H1 (cell line): ENCODE results near the gene LAMA4. TPM values are rescaled to one million over a fixed set of nuclear protein-coding genes. Genes with fewer than 3 reads are reported as not detected.

Source experiments
- CTCF ChIA-PET: fragments of 300-600 bp; sonication (Branson Sonifier 250); formaldehyde crosslinking; loops from one replicate; lab custom pipeline; 2021; ENCODE audit not compliant: partially characterized antibody; lab: Charles Lee
- POLR2A ChIA-PET: fragments of 300-600 bp; sonication (Branson Sonifier 250); formaldehyde crosslinking; loops from one replicate; lab custom pipeline; 2021; ENCODE audit warnings: inconsistent platforms; ENCODE audit not compliant: partially characterized antibody; lab: Charles Lee
- DNase-seq, 2 experiments: peaks; one replicate each; pipeline versions ENCODE4 v3.0.0 to v3.0.0-alpha.2; 2010 to 2022; ENCODE audit warnings: low spot score in 2 of 2, low read depth in 1 of 2, mixed read lengths in 1 of 2
- FAIRE-seq: peaks from 2 replicates; lab custom pipeline; 2011; peaks lifted over from hg19 to GRCh38; lab: Jason Lieb, UNC
- H2AFZ ChIP-seq: 2 replicates; pipeline ENCODE4 v1.8.1; 2012; ENCODE audit warnings: low read length, inconsistent platforms
- H2AK5ac ChIP-seq: 2 replicates; pipeline ENCODE4 v1.6.1; 2013; ENCODE audit warnings: low read depth, low read length
- H2BK120ac ChIP-seq: replicated peaks from 2 replicates; pipeline ENCODE3; 2013; ENCODE audit warnings: low read depth, low read length, inconsistent platforms
- H2BK12ac ChIP-seq: 2 replicates; pipeline ENCODE4 v1.6.1; 2013; ENCODE audit warnings: low read depth, low read length
- H2BK15ac ChIP-seq: 2 replicates; pipeline ENCODE4 v1.6.1; 2013; ENCODE audit warnings: low read length
- H2BK20ac ChIP-seq: 2 replicates; pipeline ENCODE4 v1.6.1; 2013; ENCODE audit warnings: low read length
- H2BK5ac ChIP-seq: 2 replicates; pipeline ENCODE4 v1.6.1; 2013; ENCODE audit warnings: low read depth, low read length
- H3K14ac ChIP-seq: 2 replicates; pipeline ENCODE4 v1.6.1; 2013; ENCODE audit warnings: inconsistent platforms; ENCODE audit not compliant: insufficient read length
- H3K18ac ChIP-seq: 2 replicates; pipeline ENCODE4 v1.6.1; 2013; ENCODE audit warnings: low read length; ENCODE audit errors: extremely low read depth
- H3K23ac ChIP-seq: 2 replicates; pipeline ENCODE4 v1.6.1; 2013; ENCODE audit warnings: inconsistent platforms; ENCODE audit not compliant: insufficient read length
- H3K23me2 ChIP-seq: 2 replicates; pipeline ENCODE4 v1.6.1; 2013; ENCODE audit warnings: low read depth, low read length
- H3K27ac ChIP-seq: 2 replicates; pipeline ENCODE4 v1.6.1; 2011; ENCODE audit warnings: low read depth, low read length, inconsistent platforms
- H3K27me3 ChIP-seq, 4 experiments: replicated peaks in 1 of 4; 1 replicate in 1 of 4; 2 replicates in 3 of 4; pipeline versions ENCODE4 v1.6.1 to v1.8.1; 2011 to 2013; ENCODE audit warnings: low read length in 3 of 4, mild to moderate bottlenecking in 3 of 4, inconsistent platforms in 2 of 4, mixed read lengths in 2 of 4, moderate library complexity in 1 of 4; ENCODE audit not compliant: control insufficient read depth in 3 of 4, insufficient read depth in 3 of 4; ENCODE audit errors: extremely low read depth in 1 of 4
- H3K36me3 ChIP-seq, 4 experiments: 2 replicates each; pipeline versions ENCODE4 v1.6.1 to v1.8.1; 2011 to 2013; ENCODE audit warnings: mild to moderate bottlenecking in 4 of 4, low read length in 3 of 4, moderate library complexity in 2 of 4, control low read depth in 1 of 4, inconsistent platforms in 1 of 4; ENCODE audit not compliant: insufficient read depth in 4 of 4, control insufficient read depth in 2 of 4
- H3K4ac ChIP-seq: replicated peaks from 2 replicates; pipeline ENCODE3; 2013; ENCODE audit warnings: low read length, low read depth, mixed read lengths, inconsistent platforms; ENCODE audit not compliant: insufficient read length
- H3K4me1 ChIP-seq, 4 experiments: replicated peaks in 1 of 4; 1 replicate in 1 of 4; 2 replicates in 3 of 4; pipeline versions ENCODE4 v1.6.1 to v1.8.1; 2011 to 2013; ENCODE audit warnings: low read length in 3 of 4, inconsistent platforms in 2 of 4, mixed read lengths in 1 of 4; ENCODE audit not compliant: insufficient read depth in 4 of 4, control insufficient read depth in 3 of 4
- H3K4me2 ChIP-seq, 2 experiments: 2 replicates each; pipeline versions ENCODE4 v1.6.1 to v1.8.1; 2011 to 2013; ENCODE audit warnings: low read depth in 2 of 2, low read length in 2 of 2, control low read depth in 1 of 2, inconsistent platforms in 1 of 2, mild to moderate bottlenecking in 1 of 2; ENCODE audit not compliant: insufficient read depth in 1 of 2
- H3K4me3 ChIP-seq, 4 experiments: fragments of 200-600, 300-600 bp in 1 of 4; sonication (generic), shearing (Covaris generic), sonication (Bioruptor Twin) in 1 of 4; 2 replicates each; pipeline versions ENCODE4 v1.5.1 to v1.8.1; 2011 to 2016; ENCODE audit warnings: low read length in 4 of 4, low read depth in 3 of 4, control low read depth in 2 of 4, inconsistent platforms in 2 of 4, mild to moderate bottlenecking in 2 of 4, mixed read lengths in 1 of 4, moderate library complexity in 1 of 4; ENCODE audit not compliant: insufficient read depth in 2 of 4; ENCODE audit errors: extremely low read depth in 1 of 4
- H3K56ac ChIP-seq: replicated peaks from 2 replicates; pipeline ENCODE3; 2013; ENCODE audit warnings: low read depth, mild to moderate bottlenecking, mixed read lengths, low read length, inconsistent platforms; ENCODE audit not compliant: insufficient read length
- H3K79me1 ChIP-seq: 2 replicates; pipeline ENCODE4 v1.6.1; 2013; ENCODE audit warnings: low read depth, low read length, control low read depth
- H3K79me2 ChIP-seq, 2 experiments: 2 replicates each; pipeline versions ENCODE4 v1.6.1 to v1.8.1; 2012 to 2013; ENCODE audit warnings: low read length in 2 of 2, mild to moderate bottlenecking in 2 of 2, inconsistent platforms in 1 of 2; ENCODE audit not compliant: insufficient read depth in 2 of 2, control insufficient read depth in 1 of 2
- H3K9ac ChIP-seq, 4 experiments: replicated peaks in 1 of 4; 1 replicate in 1 of 4; 2 replicates in 3 of 4; pipeline versions ENCODE4 v1.6.1 to v1.8.1; 2011 to 2013; ENCODE audit warnings: low read depth in 3 of 4, low read length in 3 of 4, control low read depth in 2 of 4, mild to moderate bottlenecking in 2 of 4, moderate library complexity in 2 of 4, inconsistent platforms in 1 of 4; ENCODE audit errors: extremely low read depth in 1 of 4
- H3K9me3 ChIP-seq, 2 experiments: 2 replicates each; pipeline versions ENCODE4 v1.6.1 to v1.8.1; 2012 to 2013; ENCODE audit warnings: mild to moderate bottlenecking in 2 of 2, moderate library complexity in 2 of 2, control low read depth in 1 of 2, inconsistent platforms in 1 of 2, low read depth in 1 of 2, low read length in 1 of 2, mixed read lengths in 1 of 2; ENCODE audit not compliant: insufficient read depth in 2 of 2
- H4K20me1 ChIP-seq, 2 experiments: replicated peaks in 1 of 2; 2 replicates each; pipeline versions ENCODE3 to v1.8.1; 2011 to 2013; ENCODE audit warnings: inconsistent platforms in 2 of 2, low read length in 2 of 2, mild to moderate bottlenecking in 1 of 2; ENCODE audit not compliant: insufficient read depth in 2 of 2, control insufficient read depth in 1 of 2
- H4K5ac ChIP-seq: 2 replicates; pipeline ENCODE4 v1.6.1; 2013; ENCODE audit warnings: low read length, low read depth, mixed read lengths, inconsistent platforms; ENCODE audit not compliant: insufficient read length
- H4K8ac ChIP-seq: 2 replicates; pipeline ENCODE4 v1.8.0; 2013; ENCODE audit warnings: mild to moderate bottlenecking, moderate library complexity, low read length, inconsistent platforms; ENCODE audit not compliant: insufficient read depth; ENCODE audit errors: extremely low read depth
- H4K91ac ChIP-seq: replicated peaks from 2 replicates; pipeline ENCODE3; 2013; ENCODE audit warnings: low read length, mixed read lengths, inconsistent platforms; ENCODE audit not compliant: insufficient read length
- BACH1 ChIP-seq: IDR thresholded peaks from 2 replicates; pipeline ENCODE4 v1.6.1; 2012; ENCODE audit warnings: low read length, improper control_type of control experiment
- CHD2 ChIP-seq: IDR thresholded peaks from 2 replicates; pipeline ENCODE4 v1.6.1; 2012; ENCODE audit warnings: low read length, improper control_type of control experiment
- EP300 ChIP-seq, 2 experiments: IDR thresholded peaks; 1 replicate in 1 of 2; 2 replicates in 1 of 2; pipeline ENCODE4 v1.6.1; 2011 to 2012; ENCODE audit warnings: low read depth in 2 of 2, low read length in 2 of 2, mild to moderate bottlenecking in 2 of 2, borderline replicate concordance in 1 of 2, inconsistent platforms in 1 of 2, moderate library complexity in 1 of 2
- NRF1 ChIP-seq: IDR thresholded peaks from 2 replicates; pipeline ENCODE4 v1.6.1; 2011; ENCODE audit warnings: mild to moderate bottlenecking, low read depth, low read length, improper control_type of control experiment
- POLR2AphosphoS5 ChIP-seq: IDR thresholded peaks from 2 replicates; pipeline ENCODE4 v1.6.1; 2011; ENCODE audit warnings: low read depth, low read length
- SIN3A ChIP-seq, 2 experiments: IDR thresholded peaks in 1 of 2; conservative IDR thresholded peaks in 1 of 2; 2 replicates each; pipeline ENCODE4 v1.6.1; 2011 to 2012; ENCODE audit warnings: low read length in 2 of 2, improper control_type of control experiment in 1 of 2, low read depth in 1 of 2, mild to moderate bottlenecking in 1 of 2
- WGBS, 2 experiments: shearing (Covaris generic) in 1 of 2; methylation state at CpG; one replicate each; pipeline versions ENCODE4 v1.1.6 to v1.1.7; 2013 to 2015; ENCODE audit warnings: low lambda C conversion rate in 2 of 2, mixed read lengths in 2 of 2, inconsistent platforms in 1 of 2, low coverage in 1 of 2, missing lambda C conversion rate in 1 of 2; ENCODE audit not compliant: insufficient replicate concordance in 2 of 2, insufficient coverage in 1 of 2, insufficient read length in 1 of 2; ENCODE audit errors: extremely low coverage in 1 of 2, missing lambda C conversion rate in 1 of 2; 5-methylcytosine and 5-hydroxymethylcytosine counted together
- polyA plus RNA-seq, 7 experiments: library from polyadenylated mRNA; depleted of rRNA in 3 of 7; stranded (reverse) in 5 of 7; unstranded in 2 of 7; fragments of >200 nt in 5 of 7; fragments of 200-250 nt in 2 of 7; gene quantifications; 1 replicate in 5 of 7; 2 replicates in 1 of 7; 4 replicates in 1 of 7; pipeline versions ENCODE4 v1.2.1 to v1.2.3, GENCODE V29; 2011 to 2013; ENCODE audit warnings: missing spikeins in 2 of 7, mixed read lengths in 2 of 7
- total RNA-seq: library from RNA; stranded (reverse); fragmentation: NEBNext Ultra II Directional; extraction: Animal tissue kit (Norgen Biotek cat#: 25700); gene quantifications from 2 replicates; pipeline ENCODE4 v1.2.1, GENCODE V29; 2021
- TF ChIP-seq, protein P1 (sequence below), 3 experiments: IDR thresholded peaks; 1 replicate in 2 of 3; 2 replicates in 1 of 3; pipeline versions ENCODE4 v1.5.1 to v1.6.1; 2011; ENCODE audit warnings: low read length in 3 of 3, mild to moderate bottlenecking in 3 of 3, inconsistent platforms in 2 of 3, low read depth in 1 of 3, moderate library complexity in 1 of 3; ENCODE audit not compliant: insufficient read depth in 1 of 3; ENCODE audit errors: control extremely low read depth in 1 of 3

LAMA4 gene
- total and polyA plus RNA-seq, 2 of the 8 experiments (the other 6 are each of a cell fraction or from before 2014, with no cell fraction given): 0.95 to 1.5 TPM

DNA sequence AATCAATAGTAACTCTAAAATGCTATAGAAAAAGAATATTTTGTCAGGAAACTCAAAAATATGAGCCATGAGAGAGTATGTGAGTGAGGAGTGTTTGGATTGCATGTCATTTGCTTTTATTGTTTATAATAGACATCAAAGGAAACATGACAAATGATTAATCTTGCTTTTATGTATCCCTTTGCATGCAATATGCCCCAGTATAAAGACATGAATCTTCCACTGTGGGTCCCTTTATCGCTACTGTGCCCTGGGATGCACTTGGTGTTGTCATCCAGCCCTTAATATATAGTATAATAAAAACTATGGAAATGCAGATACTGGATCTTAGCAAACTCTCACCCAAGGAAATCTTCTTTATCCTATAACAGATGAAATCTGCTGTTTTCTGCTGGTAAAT, 77.3 kb downstream of the LAMA4 start:
- Histone ChIP-seq H3K23ac (no peak overlapping the region), H3K56ac (no peak overlapping the region), H2BK120ac (no peak overlapping the region), H3K79me2 (no peaks in the 10 kb centered on the region), H3K9ac (no peak overlapping the region), H3K4ac (no peak overlapping the region), H3K18ac (no peak overlapping the region), H3K36me3 (no peaks in the 10 kb centered on the region), H4K5ac (no peak overlapping the region), H3K9me3 (no peaks in the 10 kb centered on the region), H4K8ac (no peak overlapping the region), H4K91ac (no peak overlapping the region), H4K20me1 (no peaks in the 10 kb centered on the region), H3K79me1 (no peaks in the 10 kb centered on the region; the same call in 1 of the 2 replicates), H3K23me2 (no peaks in the 10 kb centered on the region), H2AFZ (no peak overlapping the region), H3K14ac (no peak overlapping the region), H3K27me3 (no peaks in the 10 kb centered on the region), H2BK15ac (no peak overlapping the region), H3K4me1 (peaks cover 0 to 2% (median 0%) of the 10 kb centered on the region in 4 experiments; a peak in 1 of 7 replicates), H2BK5ac (no peak overlapping the region), H2BK12ac (no peak overlapping the region), H2AK5ac (no peak overlapping the region), H3K27ac (no peak overlapping the region), H2BK20ac (no peak overlapping the region), H3K4me3 (no peak overlapping the region), H3K4me2 (no peak overlapping the region)
- no peak for FAIRE-seq
- CTCF ChIA-PET: interaction anchor here (0.9 to 1.2 kb wide), 3 partner anchors 93 to 121 kb away, joined by 3 to 5 read pairs (median 3); no protein-coding TSS in a partner anchor
- TF ChIP-seq SIN3A (conservative IDR thresholded peaks at IDR 0.05 in 1 of 2, IDR thresholded peaks at IDR 0.05 in 1 of 2; ENCODE audit: low read depth in 1 of 2, low read length in 2 of 2) (no peak), NRF1 (no peak), CHD2 (no peak), EP300 (IDR thresholded peaks at IDR 0.05; ENCODE audit: borderline replicate concordance in 1 of 2, low read depth in 2 of 2, low read length in 2 of 2) (no peak), POLR2AphosphoS5 (no peak), BACH1 (no peak)
- TF ChIP-seq, protein P1, sequence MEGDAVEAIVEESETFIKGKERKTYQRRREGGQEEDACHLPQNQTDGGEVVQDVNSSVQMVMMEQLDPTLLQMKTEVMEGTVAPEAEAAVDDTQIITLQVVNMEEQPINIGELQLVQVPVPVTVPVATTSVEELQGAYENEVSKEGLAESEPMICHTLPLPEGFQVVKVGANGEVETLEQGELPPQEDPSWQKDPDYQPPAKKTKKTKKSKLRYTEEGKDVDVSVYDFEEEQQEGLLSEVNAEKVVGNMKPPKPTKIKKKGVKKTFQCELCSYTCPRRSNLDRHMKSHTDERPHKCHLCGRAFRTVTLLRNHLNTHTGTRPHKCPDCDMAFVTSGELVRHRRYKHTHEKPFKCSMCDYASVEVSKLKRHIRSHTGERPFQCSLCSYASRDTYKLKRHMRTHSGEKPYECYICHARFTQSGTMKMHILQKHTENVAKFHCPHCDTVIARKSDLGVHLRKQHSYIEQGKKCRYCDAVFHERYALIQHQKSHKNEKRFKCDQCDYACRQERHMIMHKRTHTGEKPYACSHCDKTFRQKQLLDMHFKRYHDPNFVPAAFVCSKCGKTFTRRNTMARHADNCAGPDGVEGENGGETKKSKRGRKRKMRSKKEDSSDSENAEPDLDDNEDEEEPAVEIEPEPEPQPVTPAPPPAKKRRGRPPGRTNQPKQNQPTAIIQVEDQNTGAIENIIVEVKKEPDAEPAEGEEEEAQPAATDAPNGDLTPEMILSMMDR (IDR thresholded peaks at IDR 0.05; ENCODE audit: control extremely low read depth in 1 of 3, insufficient read depth in 1 of 3, low read depth in 1 of 3, low read length in 3 of 3): no peak
- DNase-seq: no peak
- POLR2A ChIA-PET: no interaction called here
- WGBS, 2 experiments: 88% methylated on average over 1 of the region's 1 CpG; no CpG with 5 or more reads in 1 of the 2 experiments
